HG02610 (cell line): Measurements from ENCODE around the gene ESYT2.
"Not testable (repeated sequence)": the region's sequence is repeated elsewhere in the genome, so short reads cannot be mapped to it uniquely, and the experiment has no call there.

Experiments used
- ATAC-seq: cut with Tn5 transposase; IDR thresholded peaks from one replicate; pipeline ENCODE4 v1.9.1; 2021; ENCODE audit warnings: mild to moderate bottlenecking, moderate library complexity; ENCODE audit not compliant: unreplicated experiment

The ESYT2 gene

DNA sequence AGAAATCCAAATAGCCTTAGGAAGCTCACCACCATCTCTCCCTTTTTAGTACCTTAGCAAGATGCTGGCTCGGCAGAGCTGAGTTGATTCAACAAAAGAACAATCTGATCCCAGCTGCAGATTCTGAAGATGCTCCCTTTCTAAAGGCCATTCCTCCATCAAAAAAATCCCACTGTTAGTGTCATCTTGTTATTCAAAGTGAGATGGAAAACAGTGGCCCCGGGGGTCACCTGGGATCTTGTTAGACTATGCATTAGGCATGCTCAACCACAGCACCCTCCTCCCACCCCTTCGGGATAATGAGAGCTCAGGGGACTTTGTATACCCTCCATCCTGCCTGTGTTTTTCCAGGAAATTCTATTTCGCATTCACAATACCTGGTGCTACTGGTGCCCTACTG lies 127.1 kb downstream of the ESYT2 start:
- no peak for ATAC-seq

DNA sequence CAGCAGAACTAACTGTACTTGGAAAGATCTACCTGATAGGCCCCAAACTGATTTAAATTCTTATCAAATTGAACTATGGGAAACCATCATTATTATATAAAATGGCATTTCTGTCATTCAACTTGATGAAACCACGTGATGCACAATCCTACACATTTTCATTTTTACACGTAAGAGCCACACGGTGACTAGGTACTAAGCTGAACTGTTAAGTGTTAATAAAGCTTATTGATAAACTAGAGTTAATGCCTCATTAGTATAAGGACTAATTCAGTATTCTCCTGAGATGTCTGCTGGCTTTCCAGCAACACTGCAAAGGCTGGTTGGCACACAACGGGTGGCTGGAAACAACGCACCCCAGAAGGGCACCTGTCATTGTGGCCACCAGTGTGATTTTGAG lies 129.3 kb downstream of the ESYT2 start:
- no peak for ATAC-seq

DNA sequence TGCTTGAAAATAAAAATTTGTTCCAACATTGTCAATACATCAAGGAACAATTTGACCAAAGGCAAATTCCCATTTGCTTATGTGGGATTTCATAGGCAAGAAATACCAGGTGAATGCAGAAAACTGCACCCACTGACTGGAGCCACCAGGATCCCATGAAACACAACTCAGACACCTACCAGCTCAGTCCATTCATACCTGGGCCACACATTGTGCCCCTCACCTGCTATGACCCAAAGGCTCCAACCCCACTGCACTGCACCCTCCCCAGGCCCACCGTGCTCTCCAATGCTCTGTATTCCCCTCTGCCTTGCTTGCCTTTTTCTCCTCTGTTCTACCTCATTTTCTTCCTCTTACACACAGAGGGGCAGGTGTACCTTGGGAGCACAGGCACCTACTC lies 130.0 kb downstream of the ESYT2 start:
- ATAC-seq, result no peak

DNA sequence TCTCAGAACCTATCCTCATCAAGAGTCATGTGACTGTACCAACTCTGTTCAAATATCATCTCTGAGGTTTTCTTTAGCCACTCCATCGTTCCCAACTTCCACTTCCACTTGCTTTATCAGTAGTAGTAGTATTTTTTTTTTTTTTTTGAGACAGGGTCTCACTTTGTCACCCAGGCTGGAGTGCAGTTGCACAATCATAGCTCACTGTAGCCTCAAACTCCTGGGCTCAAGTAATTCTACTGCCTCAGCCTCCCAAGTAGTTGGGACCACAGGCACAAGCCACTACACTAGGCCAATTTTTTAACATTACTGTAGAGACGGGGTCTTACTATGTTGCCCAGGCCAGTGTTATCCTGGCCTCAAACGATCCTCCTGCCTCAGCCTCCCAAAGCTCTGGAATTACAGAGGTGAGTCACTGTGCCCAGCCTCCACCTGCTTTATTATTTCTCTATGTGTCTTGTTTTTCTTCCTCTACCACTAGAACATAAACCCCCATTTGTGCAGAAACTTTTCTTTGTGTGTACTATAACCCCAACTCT lies 130.6 kb downstream of the ESYT2 start:
- ATAC-seq, result no peak

DNA sequence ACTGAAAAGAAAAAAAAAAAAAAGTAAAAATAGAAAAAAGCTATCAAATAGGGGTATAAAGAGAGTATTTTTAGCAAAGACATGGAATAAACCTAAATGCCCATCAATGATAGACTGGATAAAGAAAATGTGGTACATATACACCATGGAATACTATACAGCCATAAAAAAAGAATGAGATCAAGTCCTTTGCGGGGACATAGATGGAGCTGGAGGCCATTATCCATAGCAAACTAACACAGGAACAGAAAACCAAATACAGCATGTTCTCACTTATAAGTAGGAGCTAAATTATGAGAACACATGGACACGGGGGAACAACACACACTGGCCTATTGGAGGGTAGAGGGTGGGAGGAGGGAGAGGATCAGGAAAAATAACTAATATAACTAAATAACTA lies 131.7 kb downstream of the ESYT2 start:
- not testable (repeated sequence) for ATAC-seq

DNA sequence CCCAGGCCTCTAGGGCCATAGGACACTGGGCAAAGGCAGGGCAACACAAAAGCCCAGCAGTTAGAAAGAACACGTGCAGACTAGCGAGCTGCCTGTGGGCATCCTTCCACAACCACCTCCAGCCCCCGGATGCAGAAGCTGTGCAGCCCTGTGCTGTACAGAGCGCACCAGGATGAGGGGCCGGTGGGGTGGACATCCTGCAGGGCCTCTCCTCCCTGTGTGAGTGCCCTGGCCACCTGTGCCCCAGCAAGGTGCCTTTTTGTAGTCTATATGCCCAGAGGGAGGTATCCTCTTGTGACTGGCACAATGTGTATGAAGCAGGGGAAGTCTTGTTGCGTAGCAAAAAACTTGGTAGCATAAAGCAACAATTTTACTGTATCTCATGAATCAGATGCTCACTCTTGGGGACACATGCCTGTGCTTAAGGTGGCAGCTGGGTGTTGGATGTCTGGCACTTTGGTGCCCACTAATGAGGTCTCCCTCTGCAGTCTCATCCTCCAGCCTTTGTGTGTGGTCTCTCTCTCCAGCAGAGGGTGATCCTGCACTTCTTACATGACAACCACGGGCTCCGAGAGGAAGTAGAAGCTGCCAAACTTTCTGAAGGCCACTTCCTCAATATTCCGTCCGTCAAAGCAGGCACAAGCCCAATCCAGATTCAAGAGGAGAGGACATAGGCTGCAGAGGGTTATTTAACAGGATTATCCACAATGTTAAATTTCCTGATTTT lies 133.4 kb downstream of the ESYT2 start:
- ATAC-seq, result peak; percentile 89

DNA sequence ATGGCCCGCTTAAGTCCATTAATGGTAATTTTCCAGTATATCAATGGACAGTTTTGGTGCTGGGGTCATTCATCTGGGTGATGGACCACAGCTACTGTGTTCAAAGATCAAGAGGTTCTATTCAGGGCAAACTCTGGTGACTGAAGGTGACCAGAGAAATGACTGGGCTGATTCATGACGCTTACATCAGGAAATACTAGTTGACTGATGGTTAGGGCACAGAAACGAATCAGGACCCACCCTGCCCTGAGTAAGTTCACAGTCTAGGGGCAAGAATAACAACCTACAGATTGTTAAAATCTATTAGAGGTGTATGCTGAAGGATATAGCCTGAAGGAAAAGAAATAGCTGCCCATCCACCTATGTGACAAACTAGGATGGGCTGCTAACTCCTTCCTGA lies 134.3 kb downstream of the ESYT2 start:
- ATAC-seq, result no peak

DNA sequence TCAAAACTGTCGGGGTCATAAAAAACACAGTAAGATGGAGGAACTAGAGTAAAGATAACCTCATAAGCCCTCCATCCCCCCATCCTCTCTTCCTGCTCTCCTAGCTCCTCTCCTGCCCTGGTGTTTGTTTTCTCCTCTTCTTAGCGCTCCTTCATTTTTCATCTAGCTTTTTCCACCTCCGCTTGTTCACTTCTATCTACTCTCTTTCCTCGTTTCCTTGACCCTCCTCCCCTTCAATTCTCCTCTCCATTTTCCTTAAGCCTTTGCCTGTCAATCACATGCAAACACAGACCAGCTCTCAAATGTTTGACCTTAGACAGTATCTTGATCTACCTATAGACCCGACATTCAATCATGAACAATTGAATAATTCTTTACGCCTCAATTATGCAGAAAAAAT lies 134.7 kb downstream of the ESYT2 start:
- ATAC-seq, result no peak

DNA sequence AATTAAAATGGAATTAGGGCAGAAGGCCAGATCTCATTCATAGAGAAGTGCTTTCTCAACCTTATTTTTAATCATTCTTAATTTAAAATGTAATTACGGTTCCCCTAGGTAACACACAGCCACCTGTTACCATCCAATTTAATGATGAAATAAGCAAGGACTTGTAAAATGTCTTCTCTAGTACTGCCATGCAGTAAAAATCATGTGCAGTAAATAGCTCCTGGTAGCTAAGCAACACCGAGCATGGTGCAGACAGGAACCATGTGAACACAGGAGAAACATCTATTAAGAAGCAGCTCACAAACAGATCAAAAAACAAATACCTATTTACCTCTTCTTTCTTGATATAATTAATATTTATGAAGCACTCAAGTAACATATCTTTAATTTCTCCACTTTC lies 139.8 kb downstream of the ESYT2 start:
- no peak for ATAC-seq

DNA sequence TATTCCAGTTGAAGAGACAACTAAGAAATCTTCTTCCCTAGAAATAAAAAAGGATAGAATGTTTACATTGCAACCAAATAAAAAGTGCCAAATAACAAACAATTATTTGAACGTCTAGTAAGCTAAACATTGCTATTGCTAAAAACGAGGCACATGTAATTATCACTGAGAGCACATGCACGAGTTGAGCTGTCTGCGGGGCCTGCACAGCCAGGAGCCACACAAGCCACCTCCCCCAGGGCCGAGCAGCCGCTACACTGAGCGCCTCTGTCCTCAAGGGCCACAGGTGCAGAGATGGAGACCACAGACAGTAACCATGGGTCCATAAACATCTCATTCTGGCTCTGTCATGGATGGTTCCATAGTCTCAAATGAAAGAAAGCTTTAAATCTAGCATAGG lies 141.9 kb downstream of the ESYT2 start:
- ATAC-seq, result no peak

DNA sequence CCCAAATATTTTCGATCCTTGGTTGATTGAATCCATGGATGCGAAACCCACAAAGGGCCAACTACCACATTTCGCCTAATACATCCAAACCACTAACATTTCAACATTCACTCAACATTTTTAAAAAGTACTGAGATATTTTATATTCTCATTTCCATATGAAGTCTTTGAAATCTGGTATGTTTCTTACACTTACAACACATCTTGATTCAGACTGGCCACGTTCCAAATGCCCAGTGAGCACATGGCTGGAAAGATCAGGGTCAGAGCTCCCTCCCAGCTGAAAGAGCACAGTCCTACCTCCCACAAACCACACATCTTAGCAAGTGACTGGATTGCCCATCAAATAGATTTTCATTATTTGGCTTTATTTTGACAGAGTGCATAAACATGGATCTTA lies 143.6 kb downstream of the ESYT2 start:
- no peak for ATAC-seq

DNA sequence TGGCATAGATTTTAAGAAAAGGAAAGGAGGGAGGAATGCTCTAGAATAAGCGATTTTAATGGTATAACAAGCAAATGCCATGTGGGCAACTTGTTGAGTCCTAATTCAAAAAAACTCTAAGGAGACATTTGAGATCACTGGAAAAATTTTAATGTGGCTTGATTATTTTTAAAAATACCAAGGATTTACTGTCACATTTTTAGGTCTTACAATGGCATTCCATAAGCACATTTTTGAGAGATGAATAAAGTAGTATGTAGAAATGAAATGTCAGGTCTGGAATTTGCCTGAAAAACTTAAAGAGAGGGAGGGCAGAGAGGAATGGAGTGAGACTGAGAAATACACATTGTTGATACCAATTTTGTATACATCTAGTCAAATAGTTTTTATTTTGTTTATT lies 145.0 kb downstream of the ESYT2 start:
- no peak for ATAC-seq

DNA sequence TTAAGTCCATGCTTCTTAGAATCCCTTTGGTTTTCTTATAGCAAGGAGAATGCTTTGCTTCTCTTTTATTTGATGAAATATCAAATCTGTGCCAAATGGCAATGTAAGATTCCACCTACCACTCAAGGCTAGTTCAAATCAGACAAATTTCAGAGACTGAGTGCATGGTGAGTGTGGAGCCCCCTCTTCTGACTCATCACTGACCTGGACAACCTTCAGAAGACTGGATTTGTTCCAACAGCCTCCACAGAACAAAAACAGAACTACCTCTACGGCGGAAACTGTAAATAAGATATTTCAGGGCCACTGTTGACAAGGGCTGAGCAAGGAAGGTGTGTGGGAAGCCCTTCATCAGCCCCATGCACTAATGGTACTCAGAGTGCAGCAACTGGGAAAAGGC lies 145.8 kb downstream of the ESYT2 start:
- no peak for ATAC-seq

DNA sequence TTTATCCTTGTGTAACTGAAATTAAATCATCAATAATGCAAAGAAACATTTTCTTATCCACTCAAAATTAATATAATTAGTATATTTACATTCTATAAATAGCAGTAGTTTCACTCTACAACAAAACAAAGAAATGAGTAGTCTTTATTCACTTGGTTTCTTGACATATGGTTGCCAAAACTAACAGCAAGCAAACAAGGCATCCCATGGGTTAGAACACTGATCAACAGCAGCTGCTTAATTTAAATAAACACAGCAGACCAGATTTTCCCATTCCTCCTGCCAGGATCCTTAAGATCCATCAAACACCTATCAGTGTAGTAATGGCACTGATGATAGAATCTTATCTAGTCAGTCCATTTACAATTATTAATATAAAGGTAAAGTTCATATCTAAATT lies 146.9 kb downstream of the ESYT2 start:
- ATAC-seq, result no peak
